Endothelial cell of umbilical vein (primary cell): ENCODE data around the gene EGLN1.

ENCODE experiments used
- EZH2 ChIP-seq: IDR thresholded peaks from 2 replicates; pipeline ENCODE4 v1.6.1; 2012; ENCODE audit warnings: borderline replicate concordance, low read depth, mild to moderate bottlenecking, moderate library complexity, low read length, inconsistent platforms; ENCODE audit not compliant: severe bottlenecking
- FOS ChIP-seq: IDR thresholded peaks from 2 replicates; pipeline ENCODE4 v1.6.1; 2011; ENCODE audit warnings: mild to moderate bottlenecking, low read length, moderate library complexity, borderline replicate concordance; ENCODE audit not compliant: insufficient read depth
- MAX ChIP-seq: IDR thresholded peaks from 2 replicates; pipeline ENCODE4 v1.6.1; 2011; ENCODE audit not compliant: insufficient read depth, insufficient read length
- POLR2A ChIP-seq: IDR thresholded peaks from 2 replicates; pipeline ENCODE4 v1.6.1; 2012; ENCODE audit warnings: low read depth, mild to moderate bottlenecking, control low read depth, low read length
- POLR2AphosphoS5 ChIP-seq: IDR thresholded peaks from 2 replicates; pipeline ENCODE4 v1.6.1; 2012; ENCODE audit warnings: low read depth, mild to moderate bottlenecking, control low read depth, low read length, moderate library complexity; ENCODE audit not compliant: insufficient read depth
- TF ChIP-seq, protein P1 (sequence below), 2 donors: IDR thresholded peaks; 1 replicate in 1 of 2; 2 replicates in 1 of 2; pipeline ENCODE4 v1.5.1; 2011; ENCODE audit warnings: low read length in 2 of 2, mild to moderate bottlenecking in 2 of 2, moderate library complexity in 2 of 2, control low read depth in 1 of 2, inconsistent platforms in 1 of 2, low read depth in 1 of 2; ENCODE audit not compliant: insufficient read depth in 1 of 2; ENCODE audit errors: extremely low read depth in 1 of 2

- TF ChIP-seq FOS = no peak
- TF ChIP-seq, protein P1, sequence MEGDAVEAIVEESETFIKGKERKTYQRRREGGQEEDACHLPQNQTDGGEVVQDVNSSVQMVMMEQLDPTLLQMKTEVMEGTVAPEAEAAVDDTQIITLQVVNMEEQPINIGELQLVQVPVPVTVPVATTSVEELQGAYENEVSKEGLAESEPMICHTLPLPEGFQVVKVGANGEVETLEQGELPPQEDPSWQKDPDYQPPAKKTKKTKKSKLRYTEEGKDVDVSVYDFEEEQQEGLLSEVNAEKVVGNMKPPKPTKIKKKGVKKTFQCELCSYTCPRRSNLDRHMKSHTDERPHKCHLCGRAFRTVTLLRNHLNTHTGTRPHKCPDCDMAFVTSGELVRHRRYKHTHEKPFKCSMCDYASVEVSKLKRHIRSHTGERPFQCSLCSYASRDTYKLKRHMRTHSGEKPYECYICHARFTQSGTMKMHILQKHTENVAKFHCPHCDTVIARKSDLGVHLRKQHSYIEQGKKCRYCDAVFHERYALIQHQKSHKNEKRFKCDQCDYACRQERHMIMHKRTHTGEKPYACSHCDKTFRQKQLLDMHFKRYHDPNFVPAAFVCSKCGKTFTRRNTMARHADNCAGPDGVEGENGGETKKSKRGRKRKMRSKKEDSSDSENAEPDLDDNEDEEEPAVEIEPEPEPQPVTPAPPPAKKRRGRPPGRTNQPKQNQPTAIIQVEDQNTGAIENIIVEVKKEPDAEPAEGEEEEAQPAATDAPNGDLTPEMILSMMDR (IDR thresholded peaks at IDR 0.05; ENCODE audit: extremely low read depth in 1 of 2, insufficient read depth in 1 of 2, low read depth in 1 of 2, low read length in 2 of 2) = no peak
- no peak for TF ChIP-seq MAX
- no peak for TF ChIP-seq POLR2A
- no peak for TF ChIP-seq EZH2
- TF ChIP-seq POLR2AphosphoS5 = no peak
These were observed 25.4 kb downstream of the EGLN1 start for GRCh38 chr1:231396643-231397042.
